NCI-H774 (cell line): ENCODE measurements around the gene SMIM34.

Experiments used
- DNase-seq: peaks from one replicate; lab custom pipeline; 2025; lab: John Stamatoyannopoulos, UW

The SMIM34 gene

GRCh38 chr21:34372321-34372720, 51.4 kb downstream of the SMIM34 start:
- no peak for DNase-seq

- DNase-seq: no peak
Observed at GRCh38 chr21:34369741-34370140, 54.0 kb downstream of the SMIM34 start.
